Hypothalamus (tissue), 51 donors: ENCODE measurements around the gene THSD4.
"Not testable (repeated sequence)": the region's sequence is repeated elsewhere in the genome, so short reads cannot be mapped to it uniquely, and the experiment has no call there.

ENCODE experiments used
- DNase-seq, 51 donors: peaks; one replicate each; lab custom pipeline; 2025; lab: John Stamatoyannopoulos, UW

THSD4 gene

GRCh38 chr15:71658827-71659729 lies 543.8 kb downstream of the THSD4 start:
- DNase-seq = no peak

- DNase-seq = no peak
These were observed 544.4 kb downstream of the THSD4 start for GRCh38 chr15:71659730-71660067.

- DNase-seq = peak in 2 of 51 donors; percentile 26 to 34
These were observed 545.2 kb downstream of the THSD4 start for GRCh38 chr15:71660501-71660900.

- DNase-seq = peak in 2 of 51 donors; percentile 30 to 50
These were observed 547.0 kb downstream of the THSD4 start for GRCh38 chr15:71662306-71662705.

GRCh38 chr15:71664622-71665021 lies 549.4 kb downstream of the THSD4 start:
- DNase-seq = no peak

- DNase-seq = no peak
These were observed 551.7 kb downstream of the THSD4 start for GRCh38 chr15:71666763-71667620.

GRCh38 chr15:71669688-71670087 lies 554.4 kb downstream of the THSD4 start:
- DNase-seq = no peak

GRCh38 chr15:71670222-71670621 lies 555.0 kb downstream of the THSD4 start:
- DNase-seq = not testable (repeated sequence)

- DNase-seq = no peak
These were observed 559.1 kb downstream of the THSD4 start for GRCh38 chr15:71674354-71674753.

GRCh38 chr15:71677352-71677751 lies 562.1 kb downstream of the THSD4 start:
- DNase-seq = no peak

GRCh38 chr15:71677766-71678165 lies 562.5 kb downstream of the THSD4 start:
- DNase-seq = no peak

- DNase-seq = no peak
These were observed 562.9 kb downstream of the THSD4 start for GRCh38 chr15:71678191-71678590.

GRCh38 chr15:71678605-71679004 lies 563.3 kb downstream of the THSD4 start:
- DNase-seq = no peak

- no peak for DNase-seq
These were observed 564.0 kb downstream of the THSD4 start for GRCh38 chr15:71679223-71679792.

- DNase-seq = no peak
These were observed 564.6 kb downstream of the THSD4 start for GRCh38 chr15:71679793-71680353.

GRCh38 chr15:71682001-71682400 lies 566.7 kb downstream of the THSD4 start:
- no peak for DNase-seq

GRCh38 chr15:71683411-71684274 lies 568.4 kb downstream of the THSD4 start:
- no peak for DNase-seq

- no peak for DNase-seq
These were observed 570.2 kb downstream of the THSD4 start for GRCh38 chr15:71685420-71685993.

- no peak for DNase-seq
These were observed 571.2 kb downstream of the THSD4 start for GRCh38 chr15:71686221-71687050.
